PFSK-1 (cell line): ENCODE results near the gene MFAP3.

ENCODE experiments used
- FOXP2 ChIP-seq: optimal IDR thresholded peaks from 2 replicates; pipeline ENCODE3; 2011; ENCODE audit warnings: borderline replicate concordance, control low read depth, inconsistent platforms; ENCODE audit not compliant: insufficient read depth; ENCODE audit errors: extremely low read length, extremely low read depth
- SIN3A ChIP-seq: IDR thresholded peaks from 2 replicates; pipeline ENCODE4 v1.6.1; 2012; ENCODE audit warnings: mild to moderate bottlenecking, low read length, moderate library complexity, borderline replicate concordance; ENCODE audit not compliant: insufficient read depth

DNA sequence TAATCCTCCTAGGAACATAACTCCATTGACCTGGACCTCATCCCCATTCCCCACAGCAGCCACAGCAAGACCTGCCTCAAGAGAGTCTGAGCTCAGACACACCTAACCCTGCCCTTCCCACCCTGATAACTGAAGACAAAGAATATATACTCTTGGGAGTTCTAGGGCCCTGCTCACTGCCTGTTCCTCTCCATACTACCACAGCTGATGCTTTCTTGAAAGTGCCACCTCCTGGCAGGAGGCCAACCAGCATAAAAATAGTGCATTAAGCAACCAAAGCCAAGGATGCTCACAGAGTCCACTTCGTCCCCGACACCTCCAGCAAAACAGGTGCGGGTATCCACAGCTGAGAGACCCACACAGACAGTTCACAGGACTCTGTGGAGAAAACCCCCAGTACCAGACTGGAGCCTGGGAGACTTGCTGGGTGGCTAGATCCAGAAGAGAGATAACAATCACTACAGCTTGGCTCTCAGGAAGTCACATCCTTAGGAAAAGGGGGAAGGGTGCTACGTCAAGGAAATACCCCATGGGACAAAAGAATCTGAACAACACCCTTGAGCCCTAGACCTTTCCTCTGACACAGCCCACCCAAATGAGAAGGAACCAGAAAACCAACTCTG lies 23.6 kb upstream of the MFAP3 start:
- no peak for TF ChIP-seq FOXP2
- no peak for TF ChIP-seq SIN3A
